Smooth muscle cell of the brain vasculature (primary cell): ENCODE results near the gene GOSR2.
"Not testable (repeated sequence)": the region's sequence is repeated elsewhere in the genome, so short reads cannot be mapped to it uniquely, and the experiment has no call there.

Experiments used
- DNase-seq: peaks from one replicate; pipeline ENCODE4 v3.0.0-alpha.2; 2012; ENCODE audit warnings: low read depth, low spot score

GOSR2 gene

DNA sequence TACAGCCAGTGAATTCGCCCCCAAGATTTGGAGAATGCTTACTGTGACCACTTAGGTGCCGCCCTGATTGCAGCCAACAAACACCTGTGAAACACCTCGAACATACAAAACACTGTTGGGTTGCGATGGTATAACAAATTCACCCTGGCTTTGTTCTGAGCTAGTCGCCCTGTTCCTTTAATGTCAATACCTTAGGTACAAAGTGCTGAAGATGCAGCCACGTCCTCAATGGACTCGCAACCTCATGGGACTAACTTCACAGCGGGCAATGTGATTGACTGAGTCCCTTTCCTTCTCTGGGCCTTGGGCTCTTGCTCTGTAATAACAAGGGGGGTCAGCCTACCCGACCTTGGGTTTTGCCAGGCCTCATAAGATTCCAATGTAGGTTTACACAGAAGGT lies 28.9 kb upstream of the GOSR2 start:
- DNase-seq = no peak

DNA sequence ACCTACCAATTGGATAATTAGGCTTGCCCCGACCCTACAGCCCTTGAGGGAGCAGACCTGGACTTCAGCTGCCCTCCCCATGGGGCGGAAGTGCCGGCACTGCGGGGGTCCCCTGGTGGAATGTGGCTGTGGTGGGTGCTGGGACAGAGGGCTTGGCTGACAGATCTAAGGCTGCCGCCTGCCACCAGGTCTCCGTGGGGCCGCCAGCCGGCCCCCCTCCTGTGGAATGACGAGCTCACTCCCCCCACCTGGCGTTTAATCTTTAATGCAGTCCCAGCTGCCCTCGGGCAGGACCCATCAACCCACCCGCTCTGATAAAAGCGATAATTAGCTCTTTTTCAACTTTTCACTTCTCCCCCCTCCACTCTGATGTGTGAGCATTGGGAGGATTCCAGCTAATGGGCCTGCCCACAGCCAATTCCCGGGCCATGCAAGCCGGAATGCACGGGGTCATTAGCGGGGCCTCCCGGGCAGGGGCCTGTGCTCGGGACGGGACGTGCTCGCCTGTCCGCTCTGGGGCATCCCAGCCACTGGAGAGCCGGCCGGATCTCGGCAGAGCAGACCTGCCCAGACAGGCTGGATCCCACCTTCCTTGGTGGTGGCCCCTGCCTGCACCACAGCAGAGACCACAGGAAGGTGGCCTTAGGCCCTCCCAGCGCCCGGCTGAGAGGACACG lies 28.3 kb upstream of the GOSR2 start:
- DNase-seq = no peak

DNA sequence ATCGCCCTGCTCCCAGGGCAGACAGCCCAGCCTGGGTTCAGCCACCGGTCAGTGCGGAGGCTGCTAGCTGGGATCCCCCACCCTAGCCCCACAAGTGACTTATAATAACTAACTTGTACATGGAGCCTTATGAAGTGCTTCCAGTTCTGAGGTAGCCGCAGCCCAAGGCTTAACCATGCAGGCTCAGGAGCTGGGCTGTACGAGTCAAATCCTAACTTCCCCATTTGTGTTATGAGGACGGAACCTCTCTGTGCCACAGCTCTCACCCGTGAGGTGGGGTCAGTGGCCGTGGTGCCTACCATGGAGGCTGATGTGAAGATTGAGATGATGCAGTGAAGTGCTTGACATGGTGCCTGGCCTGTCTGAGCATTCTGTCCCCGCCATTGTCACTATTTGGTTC lies 27.8 kb upstream of the GOSR2 start:
- no peak for DNase-seq

GRCh38 chr17:46896991-46897390 lies 26.0 kb upstream of the GOSR2 start:
- no peak for DNase-seq

GRCh38 chr17:46898364-46898763 lies 24.6 kb upstream of the GOSR2 start:
- DNase-seq = no peak

GRCh38 chr17:46898860-46899259 lies 24.1 kb upstream of the GOSR2 start:
- DNase-seq = no peak

DNA sequence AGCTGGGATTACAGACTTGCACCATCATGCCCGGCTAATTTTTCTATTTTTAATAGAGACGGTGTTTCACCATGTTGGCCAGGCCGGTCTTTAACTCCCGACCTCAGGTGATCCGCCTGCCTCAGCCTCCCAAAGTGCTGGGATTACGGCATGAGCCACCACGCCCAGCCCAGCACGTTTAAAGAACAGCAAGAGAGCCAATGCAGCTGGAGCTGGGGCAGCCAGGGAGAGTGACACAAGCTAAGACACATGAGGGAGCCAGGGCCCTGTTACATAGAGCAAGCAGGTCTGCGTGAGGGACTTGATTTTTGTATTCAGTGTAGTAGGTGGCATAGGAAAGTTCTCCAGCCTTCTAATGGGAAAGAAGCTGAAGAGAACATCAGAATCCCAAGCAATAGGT lies 21.7 kb upstream of the GOSR2 start:
- no peak for DNase-seq

- DNase-seq = no peak
Observed at GRCh38 chr17:46903762-46904672, 18.9 kb upstream of the GOSR2 start.

DNA sequence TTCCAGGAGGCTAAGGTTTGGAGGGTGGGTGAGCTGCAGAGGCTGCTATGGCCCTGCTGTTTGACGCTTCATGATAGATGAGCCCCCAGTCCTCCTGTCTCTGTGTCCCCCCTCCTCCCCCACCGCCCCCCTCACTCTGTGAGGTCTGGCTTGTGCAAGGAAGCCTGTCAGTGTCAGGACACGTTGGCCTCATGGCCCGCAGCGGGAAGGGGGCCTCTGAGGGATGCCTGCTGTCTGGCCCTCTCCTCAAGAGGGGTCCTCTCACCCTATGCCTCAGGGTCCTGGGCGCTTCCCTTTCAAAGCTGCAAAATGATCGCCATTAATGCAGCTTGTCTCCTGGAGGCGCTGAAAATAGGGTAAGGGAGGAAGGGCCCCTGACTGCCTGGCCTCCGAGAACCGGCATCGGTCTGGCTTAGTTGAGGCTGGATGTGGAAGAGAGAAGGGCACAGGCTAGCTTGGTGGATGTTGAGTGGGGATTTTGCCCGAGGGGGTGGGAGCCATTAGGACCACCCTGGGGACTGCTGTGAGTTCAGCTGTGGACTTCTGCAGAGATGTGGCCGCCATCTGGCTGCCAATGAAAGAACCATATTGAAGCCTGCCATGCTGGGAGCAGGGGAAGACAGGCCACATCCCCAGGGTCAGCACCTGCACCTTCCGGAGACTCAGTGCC lies 14.8 kb upstream of the GOSR2 start:
- no peak for DNase-seq

GRCh38 chr17:46910179-46910927 lies 12.6 kb upstream of the GOSR2 start:
- no peak for DNase-seq

- no peak for DNase-seq
Observed at GRCh38 chr17:46911311-46911710, 11.6 kb upstream of the GOSR2 start.

DNA sequence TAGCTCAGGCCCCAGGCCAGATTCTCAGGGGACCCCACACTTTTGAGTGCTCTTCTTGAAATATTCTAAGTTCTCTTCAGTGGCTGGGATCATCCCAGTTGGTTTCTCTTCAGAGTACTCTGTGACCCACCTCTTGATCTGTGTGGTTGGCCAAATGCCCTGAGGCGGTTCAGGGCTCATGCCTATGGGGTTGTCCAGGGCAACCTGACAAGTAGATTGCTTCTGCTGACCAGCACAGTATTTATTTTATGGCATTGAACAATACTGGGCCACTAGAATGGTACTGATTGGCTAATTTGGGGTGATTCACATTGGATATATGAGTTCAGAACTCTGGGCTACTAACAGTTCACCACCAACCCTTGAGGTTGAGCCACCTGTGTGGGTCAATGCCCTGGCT lies 7.4 kb upstream of the GOSR2 start:
- no peak for DNase-seq

GRCh38 chr17:46916211-46916610 lies 6.7 kb upstream of the GOSR2 start:
- no peak for DNase-seq

DNA sequence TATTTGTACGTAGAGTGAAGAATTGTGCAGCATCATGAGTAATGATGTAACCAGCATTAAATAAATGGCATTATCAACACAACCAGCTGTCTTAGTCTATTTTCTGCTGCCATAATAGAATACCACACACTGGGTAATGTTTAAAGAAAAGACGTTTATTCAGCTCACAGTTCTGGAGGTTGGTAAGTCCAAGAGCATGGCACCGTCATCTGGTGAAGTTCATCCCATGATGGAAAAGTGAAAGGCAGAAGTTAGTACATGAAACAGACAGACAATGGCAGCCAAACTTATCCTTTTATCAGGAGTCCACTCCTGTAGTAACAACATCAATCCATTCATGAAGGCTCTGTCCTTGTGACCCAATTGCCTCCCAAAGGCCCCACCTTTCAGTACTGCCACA lies 6.3 kb upstream of the GOSR2 start:
- DNase-seq = no peak

DNA sequence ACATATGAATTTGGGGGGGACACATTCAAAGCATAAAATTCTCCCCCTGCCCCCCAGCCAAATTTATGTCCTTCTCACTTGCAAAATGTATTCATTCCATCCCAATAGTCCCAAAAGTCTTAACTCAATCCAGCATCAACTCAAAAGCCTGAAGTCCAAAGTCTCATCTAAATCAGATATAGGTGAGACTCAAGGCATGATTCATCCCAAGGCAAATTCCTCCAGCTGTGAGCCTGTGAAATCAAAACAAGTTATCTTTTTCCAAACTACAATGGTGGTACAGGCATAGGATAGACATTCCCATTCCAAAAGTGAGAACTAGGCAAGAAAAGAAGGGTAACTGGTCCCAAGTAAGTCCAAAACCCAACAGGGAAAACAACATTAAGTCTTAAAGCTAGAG lies 5.9 kb upstream of the GOSR2 start:
- no peak for DNase-seq

DNA sequence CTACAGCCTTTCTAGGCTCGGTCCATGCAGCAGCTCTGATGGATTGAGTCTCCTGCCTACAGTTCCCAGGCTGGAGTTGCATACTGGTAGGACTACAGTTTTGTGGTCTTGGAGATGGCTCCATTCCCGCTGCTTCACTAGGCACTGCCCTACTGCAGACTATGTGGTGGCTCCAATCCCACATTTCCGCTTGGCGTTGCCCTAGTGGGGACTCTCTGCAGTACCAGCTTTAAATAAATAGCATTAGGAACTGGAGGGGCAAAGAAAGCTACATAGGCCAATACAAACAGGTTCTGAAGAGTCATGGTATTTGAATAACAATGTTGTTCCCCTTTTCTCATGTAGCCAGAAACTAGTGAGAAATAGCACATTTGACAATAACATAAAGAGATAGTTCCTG lies 5.4 kb upstream of the GOSR2 start:
- no peak for DNase-seq

DNA sequence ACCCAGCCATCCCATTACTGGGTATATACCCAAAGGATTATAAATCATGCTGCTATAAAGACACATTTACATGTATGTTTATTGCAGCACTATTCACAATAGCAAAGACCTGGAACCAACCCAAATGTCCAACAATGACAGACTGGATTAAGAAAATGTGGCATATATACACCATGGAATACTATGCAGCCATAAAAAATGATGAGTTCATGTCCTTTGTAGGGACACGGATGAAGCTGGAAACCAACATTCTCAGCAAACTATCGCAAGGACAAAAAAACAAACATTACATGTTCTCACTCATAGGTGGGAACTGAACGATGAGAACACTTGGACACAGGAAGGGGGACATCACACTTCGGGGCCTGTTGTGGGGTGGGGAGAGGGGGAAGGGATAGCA lies 998 bp upstream of the GOSR2 start:
- not testable (repeated sequence) for DNase-seq

- no peak for DNase-seq
Observed at GRCh38 chr17:46922487-46922803, 515 bp upstream of the GOSR2 start.

- DNase-seq = no peak
Observed at GRCh38 chr17:46925185-46925868, 2.4 kb downstream of the GOSR2 start.

DNA sequence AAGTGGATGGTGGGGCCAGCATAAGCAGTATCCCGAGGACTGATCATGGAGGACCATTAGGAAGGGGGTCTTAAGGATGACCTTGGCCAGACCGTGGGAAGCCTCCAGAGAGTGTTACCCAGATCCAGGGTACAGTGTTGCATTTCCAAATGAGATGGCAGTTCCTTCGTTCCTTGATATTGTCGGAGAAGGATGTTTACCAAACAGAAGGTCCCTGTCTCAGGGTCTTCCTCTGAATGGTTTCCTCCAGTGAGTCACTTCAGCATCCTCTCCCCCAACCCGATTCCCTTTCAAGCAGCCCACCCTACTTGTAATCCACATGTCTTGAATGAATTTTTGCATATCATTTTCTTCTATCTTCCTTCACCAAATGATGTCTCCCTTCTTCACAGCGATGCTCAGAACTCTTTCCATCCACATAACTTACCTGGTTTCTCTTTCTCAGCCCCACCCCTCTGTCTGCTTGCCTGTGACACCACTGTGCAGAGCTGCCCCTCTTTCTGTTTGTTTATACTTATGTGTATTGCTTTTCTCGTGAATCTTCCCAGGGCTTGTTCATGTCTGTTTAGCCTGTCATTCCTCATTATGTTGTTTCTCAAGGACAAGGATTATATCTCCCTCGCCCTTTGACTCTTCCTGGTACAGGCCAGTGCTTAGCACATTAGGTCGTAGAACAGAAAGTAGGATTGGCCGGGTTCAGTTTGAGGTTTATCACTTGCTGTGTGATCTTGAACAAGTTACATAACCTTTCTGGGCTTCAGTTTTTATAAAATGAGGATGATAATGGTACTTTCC lies 5.7 kb downstream of the GOSR2 start:
- DNase-seq = no peak

DNA sequence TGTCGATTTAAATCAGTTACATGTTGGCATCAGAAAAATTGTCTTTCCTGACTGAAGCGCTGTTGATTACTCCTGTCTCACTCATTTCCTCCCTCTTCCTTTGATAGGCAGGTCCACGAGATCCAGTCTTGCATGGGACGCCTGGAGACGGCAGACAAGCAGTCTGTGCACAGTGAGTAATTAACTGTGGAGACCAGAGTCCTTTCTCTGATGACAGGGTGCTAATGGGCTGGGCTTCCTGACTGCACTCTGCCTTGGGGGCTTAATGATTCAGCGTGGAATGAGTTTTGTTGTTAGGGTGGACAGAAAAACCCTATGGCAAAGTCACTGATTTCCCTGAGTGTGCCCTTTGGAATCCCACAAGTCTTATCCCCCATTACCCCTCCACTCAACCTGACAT lies 6.5 kb downstream of the GOSR2 start:
- no peak for DNase-seq
